Skeletal muscle tissue (tissue), 4 donors: ENCODE measurements around the gene TPST1. TPM values are rescaled to one million over a fixed set of nuclear protein-coding genes. Genes with fewer than 3 reads are reported as not detected.
"Not testable (repeated sequence)": the region's sequence is repeated elsewhere in the genome, so short reads cannot be mapped to it uniquely, and the experiment has no call there.

Experiments
- H3K27ac ChIP-seq: one replicate; pipeline ENCODE4 v1.7.0; 2013; ENCODE audit warnings: mild to moderate bottlenecking, low read depth, low read length, inconsistent platforms
- H3K27me3 ChIP-seq, 3 donors: one replicate each; pipeline ENCODE4 v1.7.0; 2013; ENCODE audit warnings: low read length in 3 of 3; ENCODE audit not compliant: control insufficient read depth in 3 of 3, insufficient read depth in 3 of 3
- H3K36me3 ChIP-seq, 3 donors: one replicate each; pipeline ENCODE4 v1.7.0; 2013; ENCODE audit warnings: low read length in 3 of 3; ENCODE audit not compliant: control insufficient read depth in 3 of 3, insufficient read depth in 3 of 3
- H3K4me1 ChIP-seq, 3 donors: one replicate each; pipeline ENCODE4 v1.7.0; 2013; ENCODE audit warnings: low read length in 3 of 3, mild to moderate bottlenecking in 3 of 3; ENCODE audit not compliant: control insufficient read depth in 3 of 3, insufficient read depth in 3 of 3
- H3K4me3 ChIP-seq, 3 donors: one replicate each; pipeline ENCODE4 v1.7.0; 2013; ENCODE audit warnings: low read length in 3 of 3
- H3K9ac ChIP-seq, 3 donors: one replicate each; pipeline ENCODE4 v1.7.0; 2013; ENCODE audit warnings: low read length in 3 of 3, mild to moderate bottlenecking in 3 of 3, moderate library complexity in 2 of 3, low read depth in 1 of 3
- H3K9me3 ChIP-seq, 3 donors: one replicate each; pipeline ENCODE4 v1.7.0; 2013; ENCODE audit warnings: low read length in 3 of 3; ENCODE audit not compliant: control insufficient read depth in 3 of 3
- total RNA-seq: library from RNA; depleted of rRNA; stranded (reverse); fragments of >200 nt; gene quantifications from one replicate; pipeline ENCODE4 v1.2.3, GENCODE V29; 2014
- donor health status: Osteomylitis.

Gene TPST1
- total RNA-seq, 1 donor from 2014 or later = 39.7 TPM

DNA sequence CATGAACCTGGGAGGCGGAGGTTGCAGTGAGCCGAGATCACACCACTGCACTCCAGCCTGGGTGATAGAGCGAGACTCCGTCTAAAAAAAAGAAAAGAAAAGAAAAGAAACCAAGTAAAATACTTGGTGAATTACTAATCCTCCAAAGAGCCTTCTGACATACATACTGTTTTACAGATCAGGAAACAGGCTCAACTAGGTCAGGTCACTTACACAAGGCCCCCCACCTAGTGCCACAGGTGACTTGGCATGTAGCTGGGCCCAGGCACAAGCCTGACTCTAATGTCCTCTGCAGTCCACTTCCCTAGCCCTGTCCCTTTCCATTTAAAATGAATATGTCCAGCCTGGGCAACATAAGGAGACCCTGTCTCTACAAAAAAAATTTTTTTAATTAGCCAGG, 157.0 kb downstream of the TPST1 start:
- Histone ChIP-seq H3K27me3 (peaks cover 0 to 2% (median 0%) of the 10 kb centered on the region in 3 donors), H3K4me3 (no peak overlapping the region), H3K27ac (no peak overlapping the region), H3K9ac (no peak overlapping the region), H3K4me1 (no peaks in the 10 kb centered on the region), H3K36me3 (peaks cover 0 to 2% (median 0%) of the 10 kb centered on the region in 3 donors), H3K9me3 (no peaks in the 10 kb centered on the region)

- Histone ChIP-seq H3K9me3 (no peaks in the 10 kb centered on the region), H3K27ac (no peak overlapping the region), H3K27me3 (peaks cover 0 to 1% (median 0%) of the 10 kb centered on the region in 3 donors), H3K36me3 (peaks cover 0 to 2% (median 0%) of the 10 kb centered on the region in 3 donors), H3K9ac (no peak overlapping the region), H3K4me1 (no peaks in the 10 kb centered on the region), H3K4me3 (no peak overlapping the region)
Measured at GRCh38 chr7:66363635-66364034, 158.5 kb downstream of the TPST1 start.

GRCh38 chr7:66365031-66365430, 159.9 kb downstream of the TPST1 start:
- H3K9me3 ChIP-seq, H3K4me3 ChIP-seq, H3K27ac ChIP-seq, H3K36me3 ChIP-seq, H3K9ac ChIP-seq, H3K4me1 ChIP-seq, H3K27me3 ChIP-seq: not testable (repeated sequence)

DNA sequence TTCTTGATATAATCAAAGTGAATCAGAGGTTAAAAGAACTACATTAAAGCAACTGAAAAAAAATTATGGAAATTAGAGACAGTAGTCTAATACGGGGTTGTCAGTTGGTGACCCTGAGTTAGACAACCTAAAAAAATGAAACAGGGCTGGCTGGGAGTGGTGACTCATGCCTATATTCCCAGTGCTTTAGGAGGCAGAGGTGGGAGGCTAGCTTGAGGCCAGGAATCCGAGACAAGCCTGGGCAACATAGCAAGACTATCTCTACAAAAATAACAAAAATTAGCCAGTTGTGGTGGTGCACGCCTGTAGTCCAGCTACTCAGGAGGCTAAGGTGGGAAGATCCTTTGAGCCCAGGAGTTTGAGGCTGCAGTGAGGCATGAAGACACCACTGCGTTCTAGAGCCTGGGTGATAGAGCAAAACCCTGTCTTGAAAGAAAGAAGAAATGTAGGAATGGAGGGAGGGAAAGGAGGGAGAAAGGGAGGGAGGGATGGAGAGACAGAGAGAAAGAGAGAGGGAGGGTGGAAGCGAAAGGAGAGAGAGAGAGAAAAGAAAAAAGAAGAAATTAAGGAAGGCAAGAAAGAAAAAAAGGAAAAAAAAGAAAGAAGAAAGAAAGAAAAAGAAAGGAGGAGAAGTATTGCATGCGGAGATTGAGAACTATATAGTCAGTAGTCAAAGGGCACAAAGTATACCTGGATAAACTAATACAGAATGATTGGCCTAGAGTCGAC, 166.1 kb downstream of the TPST1 start:
- no peaks in the 10 kb centered on the region for H3K27me3 ChIP-seq
- no peak overlapping the region for H3K27ac ChIP-seq
- no peaks in the 10 kb centered on the region for H3K36me3 ChIP-seq
- no peak overlapping the region for H3K4me3 ChIP-seq
- no peaks in the 10 kb centered on the region for H3K4me1 ChIP-seq
- H3K9me3 ChIP-seq = no peaks in the 10 kb centered on the region
- no peak overlapping the region for H3K9ac ChIP-seq

DNA sequence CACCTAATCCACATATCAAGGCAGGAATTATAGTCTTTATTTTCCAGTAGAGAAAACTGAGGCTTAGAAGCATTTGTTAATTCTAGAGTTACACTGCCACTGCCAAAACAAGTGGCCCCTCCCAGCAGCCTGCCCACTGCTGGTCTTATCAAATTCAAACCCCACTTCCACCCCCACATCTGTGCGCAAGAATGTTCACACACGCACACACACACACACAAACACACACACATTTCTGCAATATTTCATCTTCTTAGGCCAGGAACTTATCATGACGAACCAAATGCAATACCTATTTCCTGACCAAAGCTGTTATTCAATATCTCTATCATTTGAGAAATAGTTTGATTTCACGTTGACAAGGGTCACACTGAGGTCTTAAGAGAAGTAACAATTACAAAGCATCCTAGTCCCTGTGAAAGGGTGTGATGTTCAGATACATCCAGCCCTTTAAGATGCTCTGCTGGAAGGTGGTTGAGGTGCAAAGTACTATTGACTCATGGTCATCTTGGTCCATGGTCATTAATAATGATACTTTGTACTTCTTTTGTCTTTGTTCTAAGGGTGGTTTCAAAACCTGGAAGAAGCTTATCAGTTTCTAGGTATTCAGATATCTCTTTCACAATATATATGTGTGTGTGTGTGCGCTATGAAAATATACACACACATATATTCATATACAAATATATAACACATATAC, 169.2 kb downstream of the TPST1 start:
- not testable (repeated sequence) for H3K36me3 ChIP-seq, H3K4me3 ChIP-seq, H3K9ac ChIP-seq, H3K9me3 ChIP-seq, H3K4me1 ChIP-seq, H3K27me3 ChIP-seq, H3K27ac ChIP-seq

DNA sequence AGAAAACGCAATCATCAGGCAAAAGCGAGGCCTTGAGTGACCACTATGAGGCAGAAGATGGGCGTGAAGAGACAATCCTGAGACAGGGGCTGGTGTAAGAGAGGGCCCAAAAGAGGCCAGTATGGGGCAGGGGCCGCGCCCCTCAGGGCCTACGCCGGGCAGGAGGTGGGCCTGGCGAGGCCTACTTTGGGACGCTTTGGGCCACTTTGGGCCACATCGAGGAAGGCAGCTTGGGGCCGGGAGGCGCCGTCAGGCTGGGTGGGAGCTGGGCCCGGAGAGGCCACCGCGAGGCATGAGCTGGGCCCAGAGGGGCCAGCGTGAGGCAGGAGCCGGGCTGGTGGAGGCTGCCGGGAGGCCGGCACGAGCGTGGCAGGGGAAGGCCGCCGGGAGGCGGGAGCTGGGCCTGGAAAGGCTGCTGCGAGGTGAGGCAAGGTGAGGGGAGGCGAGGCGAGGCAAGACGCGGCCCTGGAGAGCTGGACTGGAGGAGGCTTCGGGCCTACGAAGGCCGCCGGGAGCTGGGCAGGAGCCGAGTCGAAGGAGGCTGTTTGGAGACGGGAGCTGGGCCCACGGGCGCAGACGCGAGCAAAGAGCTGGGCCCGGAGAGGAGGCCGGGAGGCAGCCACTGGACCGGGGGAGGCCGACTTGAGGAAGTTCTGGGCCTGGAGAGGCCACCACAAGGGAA, 171.3 kb downstream of the TPST1 start:
- no peaks in the 10 kb centered on the region for H3K27me3 ChIP-seq
- H3K9ac ChIP-seq = no peak overlapping the region
- H3K9me3 ChIP-seq = no peaks in the 10 kb centered on the region

DNA sequence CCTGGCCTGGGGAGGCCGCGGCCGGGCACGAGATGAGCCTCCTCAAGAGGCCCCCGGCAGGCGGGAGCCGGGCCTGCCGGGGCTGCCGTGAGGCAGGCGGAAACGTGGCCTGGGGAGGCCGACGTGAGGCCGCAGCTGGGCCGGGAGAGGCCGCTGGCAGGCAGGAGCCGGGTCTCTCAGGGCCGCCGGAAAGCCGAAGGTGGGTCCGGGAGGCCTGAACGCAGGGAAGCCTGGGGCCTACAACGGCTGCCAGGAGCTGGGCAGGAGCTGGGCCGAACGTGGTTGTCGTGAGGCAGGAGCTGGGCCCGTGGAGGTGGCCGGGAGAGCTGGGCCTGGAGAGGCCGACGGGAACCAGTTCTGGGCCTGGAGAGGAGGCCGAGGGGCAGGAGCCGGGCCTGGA, 171.9 kb downstream of the TPST1 start:
- H3K4me1 ChIP-seq = no peaks in the 10 kb centered on the region
- H3K27ac ChIP-seq = no peak overlapping the region
- no peaks in the 10 kb centered on the region for H3K27me3 ChIP-seq
- H3K4me3 ChIP-seq = no peak overlapping the region
- peaks cover 15 to 20% (median 15%) of the 10 kb centered on the region in 3 donors for H3K36me3 ChIP-seq
- no peak overlapping the region for H3K9ac ChIP-seq
- no peaks in the 10 kb centered on the region for H3K9me3 ChIP-seq

More for the DNA sequence above, 171.3 kb downstream of the TPST1 start:
- H3K4me1 ChIP-seq = no peaks in the 10 kb centered on the region
- peaks cover 14 to 20% (median 15%) of the 10 kb centered on the region in 3 donors for H3K36me3 ChIP-seq
- H3K27ac ChIP-seq = no peak overlapping the region
- H3K4me3 ChIP-seq = no peak overlapping the region

DNA sequence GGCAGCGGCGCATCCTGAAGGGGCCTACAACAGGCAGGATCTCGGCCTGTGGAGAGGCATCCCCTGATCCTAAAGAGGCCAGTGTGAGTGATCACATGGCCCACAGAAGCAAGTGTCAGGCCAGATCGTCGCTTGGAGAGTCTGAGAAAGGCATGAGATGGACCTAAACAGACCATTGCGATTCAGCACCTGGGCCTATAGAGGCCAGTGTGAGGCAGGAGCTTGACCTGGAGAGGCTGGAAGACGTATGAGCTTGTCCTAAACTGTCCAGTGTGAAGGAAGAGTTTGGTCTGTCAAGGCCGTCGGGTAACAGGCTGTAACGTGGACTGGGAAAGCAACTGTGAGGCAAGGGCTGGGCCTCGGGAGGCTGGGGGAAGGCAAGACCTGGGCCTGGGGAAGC, 172.6 kb downstream of the TPST1 start:
- H3K9ac ChIP-seq = no peak overlapping the region
- H3K27me3 ChIP-seq = no peaks in the 10 kb centered on the region
- H3K36me3 ChIP-seq = peaks cover 15 to 20% (median 16%) of the 10 kb centered on the region in 3 donors
- no peak overlapping the region for H3K27ac ChIP-seq
- H3K4me3 ChIP-seq = no peak overlapping the region
- H3K4me1 ChIP-seq = no peaks in the 10 kb centered on the region
- H3K9me3 ChIP-seq = no peaks in the 10 kb centered on the region

GRCh38 chr7:66379542-66380160, 174.5 kb downstream of the TPST1 start:
- no peak overlapping the region for H3K4me3 ChIP-seq

More at GRCh38 chr7:66379542-66380160, 174.5 kb downstream of the TPST1 start:
- no peak overlapping the region for H3K27ac ChIP-seq
- H3K27me3 ChIP-seq = no peaks in the 10 kb centered on the region
- H3K36me3 ChIP-seq = peaks cover 15 to 20% (median 16%) of the 10 kb centered on the region in 3 donors
- H3K4me1 ChIP-seq = no peaks in the 10 kb centered on the region
- no peak overlapping the region for H3K9ac ChIP-seq
- H3K9me3 ChIP-seq = no peaks in the 10 kb centered on the region
